ENCODE results near the gene AFF3. TPM values are rescaled to one million over a fixed set of nuclear protein-coding genes. Genes with fewer than 3 reads are reported as not detected.

AFF3 gene
- total RNA-seq, 1 experiment from 2014 or later: 0.61 TPM

DNA sequence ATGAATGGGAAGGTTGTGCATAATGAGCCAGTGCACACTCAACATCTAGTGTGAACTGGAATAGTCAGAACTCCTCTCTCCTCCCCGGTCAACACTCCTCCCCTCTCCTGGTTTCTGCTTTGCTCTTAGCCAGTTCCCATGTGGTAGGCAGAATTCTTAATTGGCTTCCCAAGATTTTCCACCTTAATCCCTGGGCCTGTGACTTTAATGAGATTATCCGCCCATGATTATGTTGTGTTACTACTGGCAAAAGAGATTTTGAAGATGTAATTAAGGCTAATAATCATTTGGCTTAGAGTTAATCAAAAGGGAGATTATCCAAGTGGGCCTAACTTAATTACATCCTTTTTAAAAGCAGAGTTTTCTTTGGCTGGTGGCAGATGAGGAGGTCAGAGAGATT lies 618.3 kb downstream of the AFF3 start:
- Histone ChIP-seq H3K4me3 (replicated peaks in 1 of 2; ENCODE audit: low read depth in 1 of 2, low read length in 2 of 2) (no peak overlapping the region), H3K4me1 (ENCODE audit: control insufficient read depth in 1 of 2, insufficient read depth in 2 of 2, low read length in 2 of 2) (no peaks in the 10 kb centered on the region), H3K36me3 (ENCODE audit: control insufficient read depth in 1 of 2, insufficient read depth in 2 of 2, low read length in 2 of 2) (no peaks in the 10 kb centered on the region), H2AFZ (ENCODE audit: low read depth, low read length, poor library complexity, severe bottlenecking) (no peak overlapping the region), H3K27ac (ENCODE audit: low read depth, low read length) (no peak overlapping the region), H4K20me1 (ENCODE audit: insufficient read depth) (no peaks in the 10 kb centered on the region), H3K9me2 (ENCODE audit: insufficient read depth) (no peaks in the 10 kb centered on the region), H3K4me2 (ENCODE audit: low read length) (no peak overlapping the region), H3K9me3 (ENCODE audit: control insufficient read depth in 1 of 2, insufficient read depth in 1 of 2, low read depth in 1 of 2, low read length in 2 of 2) (no peaks in the 10 kb centered on the region), H3K9ac (ENCODE audit: low read length) (no peak overlapping the region), H3K27me3 (ENCODE audit: insufficient read depth, low read length) (no peaks in the 10 kb centered on the region), H3K79me2 (ENCODE audit: insufficient read depth, low read length) (no peaks in the 10 kb centered on the region)
- ChIA-PET RAD21 (ENCODE audit: low non-redundant PET in 1 of 2, low total read pairs in 2 of 2, uncharacterized antibody in 2 of 2, unreplicated experiment in 2 of 2) (no interaction called here), POLR2A (no interaction called here), CTCF (no interaction called here)
- no peak for DNase-seq (ENCODE audit: low read depth, low spot score)
- no peak for ATAC-seq
- BruUV-seq (replicated peaks): no TSS peak
- no peak for TF ChIP-seq TCF7L2 (IDR thresholded peaks at IDR 0.05; ENCODE audit: borderline replicate concordance, extremely low read depth, insufficient read depth, insufficient read length)
- TF ChIP-seq SP1 (IDR thresholded peaks at IDR 0.05; ENCODE audit: low read depth): no peak
- no peak for TF ChIP-seq CEBPB (IDR thresholded peaks at IDR 0.05; ENCODE audit: low read depth)
- no peak for TF ChIP-seq JUND (IDR thresholded peaks at IDR 0.05)
- no peak for TF ChIP-seq RAD21 (IDR thresholded peaks at IDR 0.05; ENCODE audit: low read depth)
- TF ChIP-seq EZH2phosphoT487 (IDR thresholded peaks at IDR 0.05; ENCODE audit: borderline replicate concordance): no peak
- intact Hi-C loops (cut with micrococcal nuclease): loop anchor here (5.0 kb wide), 1 partner anchor 958 kb away; no protein-coding TSS in a partner anchor

DNA sequence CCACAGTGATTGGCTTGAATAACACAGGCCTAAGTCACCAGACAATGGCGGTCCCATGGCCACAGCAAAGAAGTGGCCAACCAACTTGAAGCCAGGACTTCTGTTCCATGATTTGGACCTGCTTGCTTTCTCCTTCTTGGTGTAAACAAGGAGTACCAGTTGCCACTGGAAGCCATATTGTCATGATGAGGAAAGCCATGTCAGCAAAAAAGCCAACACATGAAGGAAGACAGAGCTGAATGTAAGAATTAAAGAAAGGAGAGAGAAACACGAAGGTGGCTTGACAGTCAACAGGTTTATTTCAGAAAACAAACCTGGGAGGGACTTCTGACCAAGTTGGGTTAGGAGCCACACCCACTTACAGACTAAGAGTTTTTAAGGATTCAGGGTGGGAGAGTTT lies 620.2 kb downstream of the AFF3 start:
- H4K20me1 ChIP-seq (ENCODE audit: insufficient read depth): no peaks in the 10 kb centered on the region
- TF ChIP-seq EZH2phosphoT487 (IDR thresholded peaks at IDR 0.05; ENCODE audit: borderline replicate concordance): no peak
- no peak for TF ChIP-seq RAD21 (IDR thresholded peaks at IDR 0.05; ENCODE audit: low read depth)
- TF ChIP-seq EGR1 (IDR thresholded peaks at IDR 0.05; ENCODE audit: low read depth): no peak
- no peak for TF ChIP-seq CEBPB (IDR thresholded peaks at IDR 0.05; ENCODE audit: low read depth)
- TF ChIP-seq, protein P1, sequence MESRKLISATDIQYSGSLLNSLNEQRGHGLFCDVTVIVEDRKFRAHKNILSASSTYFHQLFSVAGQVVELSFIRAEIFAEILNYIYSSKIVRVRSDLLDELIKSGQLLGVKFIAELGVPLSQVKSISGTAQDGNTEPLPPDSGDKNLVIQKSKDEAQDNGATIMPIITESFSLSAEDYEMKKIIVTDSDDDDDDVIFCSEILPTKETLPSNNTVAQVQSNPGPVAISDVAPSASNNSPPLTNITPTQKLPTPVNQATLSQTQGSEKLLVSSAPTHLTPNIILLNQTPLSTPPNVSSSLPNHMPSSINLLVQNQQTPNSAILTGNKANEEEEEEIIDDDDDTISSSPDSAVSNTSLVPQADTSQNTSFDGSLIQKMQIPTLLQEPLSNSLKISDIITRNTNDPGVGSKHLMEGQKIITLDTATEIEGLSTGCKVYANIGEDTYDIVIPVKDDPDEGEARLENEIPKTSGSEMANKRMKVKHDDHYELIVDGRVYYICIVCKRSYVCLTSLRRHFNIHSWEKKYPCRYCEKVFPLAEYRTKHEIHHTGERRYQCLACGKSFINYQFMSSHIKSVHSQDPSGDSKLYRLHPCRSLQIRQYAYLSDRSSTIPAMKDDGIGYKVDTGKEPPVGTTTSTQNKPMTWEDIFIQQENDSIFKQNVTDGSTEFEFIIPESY (IDR thresholded peaks at IDR 0.05; ENCODE audit: extremely low read depth, insufficient replicate concordance, low read length): no peak
- no peak for TF ChIP-seq SIN3A (IDR thresholded peaks at IDR 0.05; ENCODE audit: low read depth)
- no peak for TF ChIP-seq ZFX (IDR thresholded peaks at IDR 0.05)
- TF ChIP-seq YY1 (IDR thresholded peaks at IDR 0.05; ENCODE audit: extremely low read depth, insufficient replicate concordance, low read depth, low read length): no peak
- no peak for TF ChIP-seq POLR2A (IDR thresholded peaks at IDR 0.05; ENCODE audit: borderline replicate concordance, extremely low read depth, insufficient read depth, insufficient read length)
- no peak for TF ChIP-seq SP1 (IDR thresholded peaks at IDR 0.05; ENCODE audit: low read depth)
- TF ChIP-seq, protein P2, sequence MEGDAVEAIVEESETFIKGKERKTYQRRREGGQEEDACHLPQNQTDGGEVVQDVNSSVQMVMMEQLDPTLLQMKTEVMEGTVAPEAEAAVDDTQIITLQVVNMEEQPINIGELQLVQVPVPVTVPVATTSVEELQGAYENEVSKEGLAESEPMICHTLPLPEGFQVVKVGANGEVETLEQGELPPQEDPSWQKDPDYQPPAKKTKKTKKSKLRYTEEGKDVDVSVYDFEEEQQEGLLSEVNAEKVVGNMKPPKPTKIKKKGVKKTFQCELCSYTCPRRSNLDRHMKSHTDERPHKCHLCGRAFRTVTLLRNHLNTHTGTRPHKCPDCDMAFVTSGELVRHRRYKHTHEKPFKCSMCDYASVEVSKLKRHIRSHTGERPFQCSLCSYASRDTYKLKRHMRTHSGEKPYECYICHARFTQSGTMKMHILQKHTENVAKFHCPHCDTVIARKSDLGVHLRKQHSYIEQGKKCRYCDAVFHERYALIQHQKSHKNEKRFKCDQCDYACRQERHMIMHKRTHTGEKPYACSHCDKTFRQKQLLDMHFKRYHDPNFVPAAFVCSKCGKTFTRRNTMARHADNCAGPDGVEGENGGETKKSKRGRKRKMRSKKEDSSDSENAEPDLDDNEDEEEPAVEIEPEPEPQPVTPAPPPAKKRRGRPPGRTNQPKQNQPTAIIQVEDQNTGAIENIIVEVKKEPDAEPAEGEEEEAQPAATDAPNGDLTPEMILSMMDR (IDR thresholded peaks at IDR 0.05 in 2 of 3, conservative IDR thresholded peaks at IDR 0.05 in 1 of 3; ENCODE audit: borderline replicate concordance in 1 of 3, insufficient read depth in 1 of 3, low read depth in 2 of 3, low read length in 2 of 3): no peak
- TF ChIP-seq, protein P3, sequence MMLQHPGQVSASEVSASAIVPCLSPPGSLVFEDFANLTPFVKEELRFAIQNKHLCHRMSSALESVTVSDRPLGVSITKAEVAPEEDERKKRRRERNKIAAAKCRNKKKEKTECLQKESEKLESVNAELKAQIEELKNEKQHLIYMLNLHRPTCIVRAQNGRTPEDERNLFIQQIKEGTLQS (IDR thresholded peaks at IDR 0.05): no peak
- TF ChIP-seq ZNF274 (IDR thresholded peaks at IDR 0.05; ENCODE audit: low read depth, low read length): no peak
- TF ChIP-seq TCF7L2 (IDR thresholded peaks at IDR 0.05; ENCODE audit: borderline replicate concordance, extremely low read depth, insufficient read depth, insufficient read length): no peak
- TF ChIP-seq, protein P4, sequence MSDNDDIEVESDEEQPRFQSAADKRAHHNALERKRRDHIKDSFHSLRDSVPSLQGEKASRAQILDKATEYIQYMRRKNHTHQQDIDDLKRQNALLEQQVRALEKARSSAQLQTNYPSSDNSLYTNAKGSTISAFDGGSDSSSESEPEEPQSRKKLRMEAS (IDR thresholded peaks at IDR 0.05): no peak
- no peak for TF ChIP-seq EZH2 (IDR thresholded peaks at IDR 0.05)
- TF ChIP-seq ELF1 (IDR thresholded peaks at IDR 0.05; ENCODE audit: borderline replicate concordance, low read depth): no peak

More for the DNA sequence above, 620.2 kb downstream of the AFF3 start:
- intact Hi-C loops (cut with micrococcal nuclease): loop anchor here (5.0 kb wide), 1 partner anchor 960 kb away; no protein-coding TSS in a partner anchor
- DNase-seq (ENCODE audit: low read depth, low spot score) (no peak), ATAC-seq (no peak)
- Histone ChIP-seq H3K4me2 (ENCODE audit: low read length) (no peak overlapping the region), H3K27me3 (ENCODE audit: insufficient read depth, low read length) (no peaks in the 10 kb centered on the region), H3K27ac (ENCODE audit: low read depth, low read length) (no peak overlapping the region), H3K9me2 (ENCODE audit: insufficient read depth) (no peaks in the 10 kb centered on the region), H3K36me3 (ENCODE audit: control insufficient read depth in 1 of 2, insufficient read depth in 2 of 2, low read length in 2 of 2) (no peaks in the 10 kb centered on the region), H3K4me3 (replicated peaks in 1 of 2; ENCODE audit: low read depth in 1 of 2, low read length in 2 of 2) (no peak overlapping the region), H3K9ac (ENCODE audit: low read length) (no peak overlapping the region), H3K4me1 (ENCODE audit: control insufficient read depth in 1 of 2, insufficient read depth in 2 of 2, low read length in 2 of 2) (no peaks in the 10 kb centered on the region), H2AFZ (ENCODE audit: low read depth, low read length, poor library complexity, severe bottlenecking) (no peak overlapping the region), H3K9me3 (ENCODE audit: control insufficient read depth in 1 of 2, insufficient read depth in 1 of 2, low read depth in 1 of 2, low read length in 2 of 2) (no peaks in the 10 kb centered on the region), H3K79me2 (ENCODE audit: insufficient read depth, low read length) (no peaks in the 10 kb centered on the region)
- BruUV-seq (replicated peaks): no TSS peak
- ChIA-PET RAD21 (ENCODE audit: low non-redundant PET in 1 of 2, low total read pairs in 2 of 2, uncharacterized antibody in 2 of 2, unreplicated experiment in 2 of 2) (no interaction called here), POLR2A (no interaction called here), CTCF (no interaction called here)

All from HCT116 (cell line).